Measurements from ENCODE around the gene PHF1.

PHF1 gene

GRCh38 chr6:33418690-33419291 lies 8.0 kb downstream of the PHF1 start:
- peak; percentile 73 for DNase-seq

- DNase-seq, result peak; percentile 69
These were observed 9.0 kb downstream of the PHF1 start, which contains the start of gene SYNGAP1 for GRCh38 chr6:33419580-33420490. SYNGAP1 (plus strand) TSS chr6:33420065; CDS start chr6:33420265, 200 bp downstream.

GRCh38 chr6:33420491-33421343 lies 9.9 kb downstream of the PHF1 start:
- DNase-seq, result no peak

GRCh38 chr6:33421344-33421643 lies 10.5 kb downstream of the PHF1 start:
- DNase-seq, result no peak

- no peak for DNase-seq
These were observed 13.0 kb downstream of the PHF1 start for GRCh38 chr6:33423777-33424176.

- no peak for DNase-seq
These were observed 14.2 kb downstream of the PHF1 start for GRCh38 chr6:33424855-33425667.

GRCh38 chr6:33425668-33426577 lies 15.1 kb downstream of the PHF1 start:
- DNase-seq, result peak; percentile 89

GRCh38 chr6:33426590-33427511 lies 16.0 kb downstream of the PHF1 start:
- peak; percentile 28 for DNase-seq

- peak; percentile 64 for DNase-seq
These were observed 16.9 kb downstream of the PHF1 start for GRCh38 chr6:33427585-33428223.

GRCh38 chr6:33428224-33428965 lies 17.6 kb downstream of the PHF1 start:
- DNase-seq, result peak; percentile 57

- DNase-seq, result no peak
These were observed 18.3 kb downstream of the PHF1 start for GRCh38 chr6:33428966-33429749.

- DNase-seq, result no peak
These were observed 18.9 kb downstream of the PHF1 start for GRCh38 chr6:33429750-33430052.

GRCh38 chr6:33430334-33430733 lies 19.5 kb downstream of the PHF1 start:
- DNase-seq, result no peak

GRCh38 chr6:33430991-33431879 lies 20.4 kb downstream of the PHF1 start:
- DNase-seq, result peak; percentile 85

- no peak for DNase-seq
These were observed 21.2 kb downstream of the PHF1 start for GRCh38 chr6:33431880-33432541.

GRCh38 chr6:33432546-33432945 lies 21.7 kb downstream of the PHF1 start:
- no peak for DNase-seq
